H9 (cell line): Measurements from ENCODE around the gene MYF6. TPM values are rescaled to one million over a fixed set of nuclear protein-coding genes. Genes with fewer than 3 reads are reported as not detected.

Experiments used
- DNase-seq: peaks from one replicate; pipeline ENCODE4 v3.0.0-alpha.2; 2017
- H2AFZ ChIP-seq: one replicate; pipeline ENCODE4 v1.6.1; 2013; ENCODE audit warnings: mild to moderate bottlenecking, low read length, control low read depth, moderate library complexity
- H2AK5ac ChIP-seq: 2 replicates; pipeline ENCODE4 v1.6.1; 2013; ENCODE audit warnings: low read length, control low read depth, mixed read lengths; ENCODE audit not compliant: insufficient read length
- H2BK120ac ChIP-seq: one replicate; pipeline ENCODE4 v1.6.1; 2013; ENCODE audit warnings: low read depth, mild to moderate bottlenecking, low read length, control low read depth, inconsistent platforms; ENCODE audit not compliant: poor library complexity, severe bottlenecking
- H2BK12ac ChIP-seq: 2 replicates; pipeline ENCODE4 v1.6.1; 2013; ENCODE audit warnings: low read length, control low read depth, mixed read lengths, low read depth; ENCODE audit not compliant: insufficient read length
- H2BK15ac ChIP-seq: 2 replicates; pipeline ENCODE4 v1.6.1; 2013; ENCODE audit warnings: low read depth, low read length, control low read depth
- H2BK20ac ChIP-seq: one replicate; pipeline ENCODE4 v1.6.1; 2013; ENCODE audit warnings: low read depth, mild to moderate bottlenecking, low read length, control low read depth, inconsistent platforms; ENCODE audit not compliant: poor library complexity, severe bottlenecking
- H2BK5ac ChIP-seq: 2 replicates; pipeline ENCODE4 v1.6.1; 2013; ENCODE audit warnings: low read length, control low read depth, mixed read lengths; ENCODE audit not compliant: insufficient read length
- H3K14ac ChIP-seq: 2 replicates; pipeline ENCODE4 v1.6.1; 2013; ENCODE audit warnings: low read length, control low read depth; ENCODE audit not compliant: insufficient read depth
- H3K18ac ChIP-seq: 2 replicates; pipeline ENCODE4 v1.6.1; 2013; ENCODE audit warnings: low read depth, mild to moderate bottlenecking, mixed read lengths, low read length, control low read depth; ENCODE audit not compliant: insufficient read length
- H3K23ac ChIP-seq: 2 replicates; pipeline ENCODE4 v1.6.1; 2013; ENCODE audit warnings: low read length, control low read depth, mixed read lengths, low read depth; ENCODE audit not compliant: insufficient read length
- H3K23me2 ChIP-seq: 2 replicates; pipeline ENCODE4 v1.6.1; 2013; ENCODE audit warnings: low read depth, mild to moderate bottlenecking, mixed read lengths, low read length, control low read depth; ENCODE audit not compliant: insufficient read length, poor library complexity, severe bottlenecking
- H3K27ac ChIP-seq: 2 replicates; pipeline ENCODE4 v1.5.1; 2013; ENCODE audit warnings: low read length, control low read depth, mixed read lengths, low read depth; ENCODE audit not compliant: insufficient read length
- H3K27me3 ChIP-seq: 2 replicates; pipeline ENCODE4 v1.6.1; 2013; ENCODE audit warnings: low read length, control low read depth, inconsistent platforms; ENCODE audit not compliant: insufficient read depth
- H3K4ac ChIP-seq: 2 replicates; pipeline ENCODE4 v1.6.1; 2013; ENCODE audit warnings: low read depth, mild to moderate bottlenecking, control low read depth, inconsistent platforms, low read length, moderate library complexity
- H3K4me1 ChIP-seq: 2 replicates; pipeline ENCODE4 v1.6.1; 2013; ENCODE audit warnings: low read length, control low read depth, inconsistent platforms; ENCODE audit not compliant: insufficient read depth
- H3K4me2 ChIP-seq: 2 replicates; pipeline ENCODE4 v1.6.1; 2013; ENCODE audit warnings: low read length, control low read depth, mixed read lengths; ENCODE audit not compliant: insufficient read length, insufficient read depth
- H3K56ac ChIP-seq: 2 replicates; pipeline ENCODE4 v1.6.1; 2013; ENCODE audit warnings: low read depth, mild to moderate bottlenecking, mixed read lengths, low read length, control low read depth; ENCODE audit not compliant: insufficient read length
- H3K79me1 ChIP-seq: 2 replicates; pipeline ENCODE4 v1.6.1; 2013; ENCODE audit warnings: low read depth, mild to moderate bottlenecking, moderate library complexity, low read length, control low read depth, inconsistent platforms; ENCODE audit not compliant: insufficient read depth, poor library complexity, severe bottlenecking
- H3K79me2 ChIP-seq: 2 replicates; pipeline ENCODE4 v1.6.1; 2013; ENCODE audit warnings: low read length, control low read depth, inconsistent platforms; ENCODE audit not compliant: insufficient read depth
- H3K9ac ChIP-seq: 2 replicates; pipeline ENCODE4 v1.6.1; 2013; ENCODE audit warnings: low read length, control low read depth, mixed read lengths; ENCODE audit not compliant: insufficient read length; ENCODE audit errors: extremely low read depth
- H3K9me3 ChIP-seq: one replicate; pipeline ENCODE4 v1.6.1; 2013; ENCODE audit warnings: low read depth, low read length, inconsistent platforms; ENCODE audit not compliant: control insufficient read depth
- H3T11ph ChIP-seq: one replicate; pipeline ENCODE4 v1.6.1; 2013; ENCODE audit warnings: mild to moderate bottlenecking, low read length, control low read depth, inconsistent platforms
- H4K20me1 ChIP-seq: one replicate; pipeline ENCODE4 v1.6.1; 2013; ENCODE audit not compliant: control insufficient read depth, insufficient read length, insufficient read depth
- H4K5ac ChIP-seq: 2 replicates; pipeline ENCODE4 v1.6.1; 2013; ENCODE audit warnings: low read depth, mild to moderate bottlenecking, mixed read lengths, low read length, control low read depth; ENCODE audit not compliant: insufficient read length
- H4K8ac ChIP-seq: replicated peaks from 2 replicates; pipeline ENCODE4 v1.6.1; 2013; ENCODE audit warnings: low read length, control low read depth, mixed read lengths, low read depth; ENCODE audit not compliant: insufficient read length
- H4K91ac ChIP-seq: 2 replicates; pipeline ENCODE4 v1.6.1; 2013; ENCODE audit warnings: low read depth, mild to moderate bottlenecking, moderate library complexity, mixed read lengths, low read length, control low read depth; ENCODE audit not compliant: insufficient read length
- H3K27ac Mint-ChIP-seq, 3 experiments: 2 replicates in 2 of 3; 3 replicates in 1 of 3; pipeline ENCODE4 v1.8.0; 2020 to 2021; ENCODE audit warnings: mixed read lengths in 3 of 3, mild to moderate bottlenecking in 1 of 3, moderate library complexity in 1 of 3
- H3K27me3 Mint-ChIP-seq: 2 replicates; pipeline ENCODE4 v1.8.0; 2021; ENCODE audit warnings: low read depth, mild to moderate bottlenecking, moderate library complexity, mixed read lengths
- H3K36me3 Mint-ChIP-seq, 3 experiments: 2 replicates in 2 of 3; 3 replicates in 1 of 3; pipeline ENCODE4 v1.8.0; 2020 to 2021; ENCODE audit warnings: low read depth in 3 of 3, mixed read lengths in 3 of 3; ENCODE audit not compliant: insufficient read depth in 1 of 3
- H3K4me1 Mint-ChIP-seq, 2 experiments: 2 replicates each; pipeline ENCODE4 v1.8.0; 2020; ENCODE audit warnings: mixed read lengths in 2 of 2
- H3K4me3 Mint-ChIP-seq, 2 experiments: 2 replicates in 1 of 2; 3 replicates in 1 of 2; pipeline ENCODE4 v1.8.0; 2020 to 2021; ENCODE audit warnings: mild to moderate bottlenecking in 2 of 2, mixed read lengths in 2 of 2, moderate library complexity in 1 of 2
- H3K9me3 Mint-ChIP-seq, 2 experiments: 2 replicates in 1 of 2; 3 replicates in 1 of 2; pipeline ENCODE4 v1.8.0; 2020; ENCODE audit warnings: mild to moderate bottlenecking in 2 of 2, mixed read lengths in 2 of 2, moderate library complexity in 1 of 2
- CTCF ChIP-seq: fragments of 200-600 bp; sonication (generic); conservative IDR thresholded peaks from 3 replicates; pipeline ENCODE4 v1.8.0; 2021; ENCODE audit warnings: antibody characterized with exemption, mild to moderate bottlenecking
- WGBS: extraction: QIAGEN DNeasy Blood & Tissue Kit; methylation state at CpG from one replicate; pipeline ENCODE4 v1.1.7; 2013; ENCODE audit warnings: missing lambda C conversion rate, low lambda C conversion rate, mixed read lengths; ENCODE audit not compliant: insufficient read length; ENCODE audit errors: extremely low coverage; 5-methylcytosine and 5-hydroxymethylcytosine counted together
- total RNA-seq: library from RNA; stranded (reverse); gene quantifications from 2 replicates; pipeline ENCODE4 v1.2.1, GENCODE V29; 2021

The MYF6 gene
- total RNA-seq, 1 experiment from 2014 or later: not detected

- H3K4me3 Mint-ChIP-seq: no peak overlapping the region
- H3T11ph ChIP-seq: no peak overlapping the region
- no peak overlapping the region for H4K5ac ChIP-seq
- H3K79me1 ChIP-seq: no peaks in the 10 kb centered on the region
- peaks cover 71% of the 10 kb centered on the region for H3K27me3 Mint-ChIP-seq
- TF ChIP-seq CTCF: no peak
- no peak overlapping the region for H2BK15ac ChIP-seq
- no peaks in the 10 kb centered on the region for H3K79me2 ChIP-seq
- H3K4me2 ChIP-seq: no peak overlapping the region
- no peak overlapping the region for H2BK120ac ChIP-seq
- peaks cover 34 to 42% of the 10 kb centered on the region in 2 experiments for H3K4me1 Mint-ChIP-seq
- H4K8ac ChIP-seq: no peak overlapping the region
- H2BK5ac ChIP-seq: no peak overlapping the region
- WGBS: no CpG with 5 or more reads among the region's 2 CpGs
- no peak overlapping the region for H2AFZ ChIP-seq
- no peaks in the 10 kb centered on the region for H3K9me3 ChIP-seq
- no peak overlapping the region for H3K56ac ChIP-seq
- H3K18ac ChIP-seq: no peak overlapping the region
- H3K14ac ChIP-seq: no peak overlapping the region
- no peak overlapping the region for H3K4ac ChIP-seq
- H3K9ac ChIP-seq: no peak overlapping the region
- H3K27ac ChIP-seq: no peak overlapping the region
- no peak for DNase-seq
- H4K20me1 ChIP-seq: no peaks in the 10 kb centered on the region
- H3K23me2 ChIP-seq: peaks cover 12% of the 10 kb centered on the region
- no peaks in the 10 kb centered on the region for H3K36me3 Mint-ChIP-seq
- no peaks in the 10 kb centered on the region; the same call in 1 of the 2 replicates for H3K4me1 ChIP-seq
- no peak overlapping the region for H2BK20ac ChIP-seq
- no peaks in the 10 kb centered on the region; a peak in 1 of 5 replicates for H3K9me3 Mint-ChIP-seq
- H4K91ac ChIP-seq: no peak overlapping the region
- peaks cover 34% of the 10 kb centered on the region for H3K27me3 ChIP-seq
- H3K27ac Mint-ChIP-seq: no peak overlapping the region
- H2AK5ac ChIP-seq: no peak overlapping the region
- H2BK12ac ChIP-seq: no peak overlapping the region
- no peak overlapping the region for H3K23ac ChIP-seq
Observed at GRCh38 chr12:80704420-80704819, 3.0 kb upstream of the MYF6 start.
